PC-9 (cell line): Measurements from ENCODE around the gene PSMD4.

Experiments
- CTCF ChIP-seq: fragments of 200-600 bp; sonication (generic); conservative IDR thresholded peaks from 2 replicates; pipeline ENCODE4 v1.6.1; 2017; ENCODE audit warnings: mixed run types, antibody characterized with exemption, mild to moderate bottlenecking, moderate library complexity
- EZH2 ChIP-seq: fragments of 200-600 bp; sonication (generic); IDR thresholded peaks from 2 replicates; pipeline ENCODE4 v1.8.0; 2017; ENCODE audit warnings: antibody characterized with exemption, low read depth

GRCh38 chr1:151312411-151312810 is 57.9 kb downstream of the PSMD4 start:
- TF ChIP-seq CTCF, result no peak
- no peak for TF ChIP-seq EZH2
